Choroid plexus epithelial cell (primary cell): Measurements from ENCODE around the gene JADE2.

Experiments
- DNase-seq: peaks from one replicate; pipeline ENCODE4 v3.0.0-alpha.2; 2010; ENCODE audit warnings: low read depth
- H3K4me3 ChIP-seq: 2 replicates; pipeline ENCODE4 v1.5.1; 2011; ENCODE audit warnings: low read depth, mild to moderate bottlenecking, control low read depth, low read length, moderate library complexity
- CTCF ChIP-seq: conservative IDR thresholded peaks from 2 replicates; pipeline ENCODE4 v1.5.1; 2011; ENCODE audit warnings: low read depth, mild to moderate bottlenecking, control low read depth, inconsistent platforms, low read length, moderate library complexity

The JADE2 gene

GRCh38 chr5:134519989-134520388, 5.5 kb upstream of the JADE2 start:
- no peak for TF ChIP-seq CTCF
- DNase-seq: no peak
- no peak overlapping the region for H3K4me3 ChIP-seq

GRCh38 chr5:134521841-134522240, 3.6 kb upstream of the JADE2 start:
- H3K4me3 ChIP-seq: no peak overlapping the region
- no peak for DNase-seq
- no peak for TF ChIP-seq CTCF

- peak; percentile 61 for DNase-seq
- H3K4me3 ChIP-seq: peak overlapping the region; percentile 86
- TF ChIP-seq CTCF: no peak
Measured at GRCh38 chr5:134523543-134524271, 1.8 kb upstream of the JADE2 start.

GRCh38 chr5:134524272-134524825, 1.1 kb upstream of the JADE2 start:
- DNase-seq: peak; percentile 82
- no peak for TF ChIP-seq CTCF
- peak overlapping the region; percentile 86 for H3K4me3 ChIP-seq

- peak; percentile 37 for TF ChIP-seq CTCF
- H3K4me3 ChIP-seq: peak overlapping the region; percentile 86
- DNase-seq: peak; percentile 91
Measured at GRCh38 chr5:134525683-134526482, 413 bp downstream of the JADE2 start.

- peak; percentile 73 for DNase-seq
- peak; percentile 23 for TF ChIP-seq CTCF
- H3K4me3 ChIP-seq: peak overlapping the region; percentile 86
Measured at GRCh38 chr5:134526483-134527155, 1.1 kb downstream of the JADE2 start.
